ENCODE results near the gene CLIC6. TPM values are rescaled to one million over a fixed set of nuclear protein-coding genes. Genes with fewer than 3 reads are reported as not detected.

The CLIC6 gene
- polyA plus RNA-seq, 2 of the 4 experiments (the other 2 are of a cell fraction) = 0.01 to 0.08 TPM

Other genes starting within 250 kb of the CLIC6 start
- not detected in 2 replicates for gene SMIM34, start 245.0 kb upstream of the CLIC6 start, polyA plus RNA-seq (2011; rRNA removed)
- not detected in 3 replicates for gene SMIM34, start 245.0 kb upstream of the CLIC6 start, polyA plus RNA-seq (2017; fragmentation: RNase III; extraction: RNeasy Plus Mini Kit Qiagen cat#74134 plus additional on column Dnase treatment)
- gene KCNE1, start 156.8 kb upstream of the CLIC6 start, polyA plus RNA-seq (2011; rRNA removed) = 0.08 and 0.17 TPM in 2 replicates
- gene KCNE1, start 156.8 kb upstream of the CLIC6 start, polyA plus RNA-seq (2017; fragmentation: RNase III; extraction: RNeasy Plus Mini Kit Qiagen cat#74134 plus additional on column Dnase treatment) = 0.04 to 0.05 TPM in 2 of 3 replicates, not detected in the other
- 9.8 and 10.2 TPM in 2 replicates for gene RCAN1, start 53.9 kb upstream of the CLIC6 start, polyA plus RNA-seq (2011; rRNA removed)
- gene RCAN1, start 53.9 kb upstream of the CLIC6 start, polyA plus RNA-seq (2017; fragmentation: RNase III; extraction: RNeasy Plus Mini Kit Qiagen cat#74134 plus additional on column Dnase treatment) = 11.8 to 12.8 TPM (median 11.9 TPM) in 3 replicates